Astrocyte (in vitro differentiated cells and primary cell): Measurements from ENCODE around the gene IBSP.

Experiments
- CTCF ChIP-seq: IDR thresholded peaks from 2 replicates; pipeline ENCODE4 v1.5.1; 2011; ENCODE audit warnings: low read depth, mild to moderate bottlenecking, inconsistent platforms, low read length, moderate library complexity; ENCODE audit not compliant: insufficient read depth
- EZH2 ChIP-seq: IDR thresholded peaks from 2 replicates; pipeline ENCODE4 v1.6.1; 2012; ENCODE audit warnings: mild to moderate bottlenecking, low read length, inconsistent platforms; ENCODE audit not compliant: insufficient read depth

- TF ChIP-seq CTCF (no peak), EZH2 (no peak)
Observed at GRCh38 chr4:87811977-87812376, 12.6 kb downstream of the IBSP start.
